ENCODE results near the gene ZNF280B.

The ZNF280B gene

DNA sequence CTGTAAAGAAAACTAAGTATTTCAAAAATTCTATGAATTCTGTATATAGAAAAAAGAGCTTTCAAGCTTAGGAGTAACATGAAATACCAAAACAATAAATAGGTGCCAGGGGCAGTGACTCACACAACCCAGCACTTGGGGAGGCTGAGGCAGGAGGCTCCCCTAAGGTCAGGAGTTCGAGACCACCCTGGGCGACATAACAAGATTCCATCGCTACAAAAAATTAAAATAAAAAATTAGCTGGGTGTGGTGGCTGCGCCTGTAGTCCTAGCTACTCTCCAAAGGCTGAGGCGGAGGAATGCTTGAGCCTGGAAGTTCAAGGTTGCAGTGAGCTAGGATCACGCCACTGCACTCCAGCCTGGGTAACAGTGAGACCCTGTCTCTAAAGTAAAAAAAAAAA lies 21.5 kb downstream of the ZNF280B start:
- TF ChIP-seq CTCF (IDR thresholded peaks at IDR 0.05; ENCODE audit: insufficient read depth, low read length, poor library complexity, severe bottlenecking) = no peak
- no peaks in the 10 kb centered on the region; the same call in 1 of the 2 replicates for H3K36me3 ChIP-seq (ENCODE audit: control insufficient read depth, insufficient read depth, low read length)
- no peak overlapping the region for H3K4me3 ChIP-seq (replicated peaks; ENCODE audit: low read depth, low read length)
- DNase-seq (ENCODE audit: extremely low read depth, insufficient read length) = no peak
- no peaks in the 10 kb centered on the region for H3K27me3 ChIP-seq (replicated peaks; ENCODE audit: control insufficient read depth, insufficient read depth, low read length)

DNA sequence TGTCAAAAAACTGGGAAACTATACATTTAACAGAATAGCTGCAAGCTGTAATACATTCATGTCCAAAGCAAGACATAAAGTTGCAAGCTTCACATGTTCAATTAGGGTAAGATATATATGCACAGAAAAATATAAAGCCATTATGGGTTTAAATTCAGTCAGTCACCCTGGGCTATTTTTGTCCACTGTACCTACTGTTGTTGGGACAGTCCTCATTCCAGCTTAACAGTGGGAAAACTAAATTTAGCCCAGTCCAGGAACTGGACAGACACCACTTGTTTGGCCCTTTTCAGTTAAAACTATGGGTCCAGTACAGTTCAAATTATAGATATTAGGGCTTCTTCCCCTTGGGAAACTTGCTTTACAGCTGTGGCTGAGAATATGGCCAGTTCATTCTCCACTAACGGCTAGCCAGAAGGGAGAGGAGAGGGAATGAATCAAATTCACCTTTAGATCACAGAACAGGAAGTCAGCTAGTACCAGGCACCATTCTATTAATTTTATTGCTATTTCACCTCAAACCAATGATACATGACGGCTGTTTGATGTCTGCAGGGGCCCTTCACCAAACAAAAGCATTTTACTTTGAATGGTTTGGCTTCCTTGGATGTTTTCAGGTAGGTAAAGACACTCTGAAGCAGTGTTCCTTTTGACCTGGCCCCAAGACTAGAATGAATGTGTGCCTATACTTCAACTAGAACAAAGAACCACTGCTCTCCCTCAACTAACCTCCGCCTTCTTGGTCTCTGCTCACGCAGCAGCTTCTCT lies 22.2 kb downstream of the ZNF280B start:
- Histone ChIP-seq H3K4me3 (replicated peaks; ENCODE audit: low read depth, low read length) (no peak overlapping the region), H3K27me3 (replicated peaks; ENCODE audit: control insufficient read depth, insufficient read depth, low read length) (no peaks in the 10 kb centered on the region), H3K36me3 (ENCODE audit: control insufficient read depth, insufficient read depth, low read length) (no peaks in the 10 kb centered on the region; the same call in 1 of the 2 replicates)
- DNase-seq (ENCODE audit: extremely low read depth, insufficient read length) = no peak
- TF ChIP-seq CTCF (IDR thresholded peaks at IDR 0.05; ENCODE audit: insufficient read depth, low read length, poor library complexity, severe bottlenecking) = no peak

- H3K36me3 ChIP-seq (ENCODE audit: control insufficient read depth, insufficient read depth, low read length) = no peaks in the 10 kb centered on the region; the same call in 1 of the 2 replicates
- H3K27me3 ChIP-seq (replicated peaks; ENCODE audit: control insufficient read depth, insufficient read depth, low read length) = no peaks in the 10 kb centered on the region
- TF ChIP-seq CTCF (IDR thresholded peaks at IDR 0.05; ENCODE audit: insufficient read depth, low read length, poor library complexity, severe bottlenecking) = no peak
- no peak overlapping the region for H3K4me3 ChIP-seq (replicated peaks; ENCODE audit: low read depth, low read length)
- no peak for DNase-seq (ENCODE audit: extremely low read depth, insufficient read length)
Observed at GRCh38 chr22:22485524-22485923, 23.0 kb downstream of the ZNF280B start.

GRCh38 chr22:22484023-22484422 lies 24.5 kb downstream of the ZNF280B start:
- no peaks in the 10 kb centered on the region; the same call in 1 of the 2 replicates for H3K36me3 ChIP-seq (ENCODE audit: control insufficient read depth, insufficient read depth, low read length)
- H3K27me3 ChIP-seq (replicated peaks; ENCODE audit: control insufficient read depth, insufficient read depth, low read length) = no peaks in the 10 kb centered on the region
- DNase-seq (ENCODE audit: extremely low read depth, insufficient read length) = no peak
- TF ChIP-seq CTCF (IDR thresholded peaks at IDR 0.05; ENCODE audit: insufficient read depth, low read length, poor library complexity, severe bottlenecking) = no peak
- H3K4me3 ChIP-seq (replicated peaks; ENCODE audit: low read depth, low read length) = no peak overlapping the region

DNA sequence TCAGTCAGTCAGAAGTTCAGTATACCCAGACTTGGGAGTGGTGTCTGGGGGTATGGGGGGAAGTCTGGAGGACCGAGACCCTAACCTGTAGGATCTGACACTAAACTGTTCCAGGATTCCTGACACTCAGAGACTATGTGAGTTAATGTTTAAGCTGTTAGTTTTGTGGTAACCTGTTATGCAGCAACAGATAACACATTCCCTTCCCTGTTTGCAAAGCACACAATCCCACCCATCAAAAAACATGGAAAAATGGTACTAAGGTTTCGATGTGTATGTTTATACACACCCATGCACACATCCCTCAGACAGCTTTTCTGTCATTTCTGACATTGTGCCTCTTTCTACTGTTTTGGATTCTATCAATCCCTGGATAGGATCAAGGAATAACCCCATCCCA lies 27.6 kb downstream of the ZNF280B start:
- TF ChIP-seq CTCF (IDR thresholded peaks at IDR 0.05; ENCODE audit: insufficient read depth, low read length, poor library complexity, severe bottlenecking) = no peak
- Histone ChIP-seq H3K36me3 (ENCODE audit: control insufficient read depth, insufficient read depth, low read length) (no peaks in the 10 kb centered on the region), H3K27me3 (replicated peaks; ENCODE audit: control insufficient read depth, insufficient read depth, low read length) (no peaks in the 10 kb centered on the region), H3K4me3 (replicated peaks; ENCODE audit: low read depth, low read length) (no peak overlapping the region)
- DNase-seq (ENCODE audit: extremely low read depth, insufficient read length) = no peak

All from GM06990 (cell line).